H1 (cell line): ENCODE data around the gene PRKAG3. TPM values are rescaled to one million over a fixed set of nuclear protein-coding genes. Genes with fewer than 3 reads are reported as not detected.

Experiments used
- CTCF ChIA-PET: fragments of 300-600 bp; sonication (Branson Sonifier 250); formaldehyde crosslinking; loops from one replicate; lab custom pipeline; 2021; ENCODE audit not compliant: partially characterized antibody; lab: Charles Lee
- POLR2A ChIA-PET: fragments of 300-600 bp; sonication (Branson Sonifier 250); formaldehyde crosslinking; loops from one replicate; lab custom pipeline; 2021; ENCODE audit warnings: inconsistent platforms; ENCODE audit not compliant: partially characterized antibody; lab: Charles Lee
- DNase-seq, 2 experiments: peaks; one replicate each; pipeline versions ENCODE4 v3.0.0 to v3.0.0-alpha.2; 2010 to 2022; ENCODE audit warnings: low spot score in 2 of 2, low read depth in 1 of 2, mixed read lengths in 1 of 2
- FAIRE-seq: peaks from 2 replicates; lab custom pipeline; 2011; peaks lifted over from hg19 to GRCh38; lab: Jason Lieb, UNC
- H2AFZ ChIP-seq: 2 replicates; pipeline ENCODE4 v1.8.1; 2012; ENCODE audit warnings: low read length, inconsistent platforms
- H2AK5ac ChIP-seq: 2 replicates; pipeline ENCODE4 v1.6.1; 2013; ENCODE audit warnings: low read depth, low read length
- H2BK120ac ChIP-seq: replicated peaks from 2 replicates; pipeline ENCODE3; 2013; ENCODE audit warnings: low read depth, low read length, inconsistent platforms
- H2BK12ac ChIP-seq: 2 replicates; pipeline ENCODE4 v1.6.1; 2013; ENCODE audit warnings: low read depth, low read length
- H2BK15ac ChIP-seq: 2 replicates; pipeline ENCODE4 v1.6.1; 2013; ENCODE audit warnings: low read length
- H2BK20ac ChIP-seq: 2 replicates; pipeline ENCODE4 v1.6.1; 2013; ENCODE audit warnings: low read length
- H2BK5ac ChIP-seq: 2 replicates; pipeline ENCODE4 v1.6.1; 2013; ENCODE audit warnings: low read depth, low read length
- H3K14ac ChIP-seq: 2 replicates; pipeline ENCODE4 v1.6.1; 2013; ENCODE audit warnings: inconsistent platforms; ENCODE audit not compliant: insufficient read length
- H3K18ac ChIP-seq: 2 replicates; pipeline ENCODE4 v1.6.1; 2013; ENCODE audit warnings: low read length; ENCODE audit errors: extremely low read depth
- H3K23ac ChIP-seq: 2 replicates; pipeline ENCODE4 v1.6.1; 2013; ENCODE audit warnings: inconsistent platforms; ENCODE audit not compliant: insufficient read length
- H3K23me2 ChIP-seq: 2 replicates; pipeline ENCODE4 v1.6.1; 2013; ENCODE audit warnings: low read depth, low read length
- H3K27ac ChIP-seq: 2 replicates; pipeline ENCODE4 v1.6.1; 2011; ENCODE audit warnings: low read depth, low read length, inconsistent platforms
- H3K27me3 ChIP-seq, 4 experiments: replicated peaks in 1 of 4; 1 replicate in 1 of 4; 2 replicates in 3 of 4; pipeline versions ENCODE4 v1.6.1 to v1.8.1; 2011 to 2013; ENCODE audit warnings: low read length in 3 of 4, mild to moderate bottlenecking in 3 of 4, inconsistent platforms in 2 of 4, mixed read lengths in 2 of 4, moderate library complexity in 1 of 4; ENCODE audit not compliant: control insufficient read depth in 3 of 4, insufficient read depth in 3 of 4; ENCODE audit errors: extremely low read depth in 1 of 4
- H3K36me3 ChIP-seq, 4 experiments: 2 replicates each; pipeline versions ENCODE4 v1.6.1 to v1.8.1; 2011 to 2013; ENCODE audit warnings: mild to moderate bottlenecking in 4 of 4, low read length in 3 of 4, moderate library complexity in 2 of 4, control low read depth in 1 of 4, inconsistent platforms in 1 of 4; ENCODE audit not compliant: insufficient read depth in 4 of 4, control insufficient read depth in 2 of 4
- H3K4ac ChIP-seq: replicated peaks from 2 replicates; pipeline ENCODE3; 2013; ENCODE audit warnings: low read length, low read depth, mixed read lengths, inconsistent platforms; ENCODE audit not compliant: insufficient read length
- H3K4me1 ChIP-seq, 4 experiments: replicated peaks in 1 of 4; 1 replicate in 1 of 4; 2 replicates in 3 of 4; pipeline versions ENCODE4 v1.6.1 to v1.8.1; 2011 to 2013; ENCODE audit warnings: low read length in 3 of 4, inconsistent platforms in 2 of 4, mixed read lengths in 1 of 4; ENCODE audit not compliant: insufficient read depth in 4 of 4, control insufficient read depth in 3 of 4
- H3K4me2 ChIP-seq, 2 experiments: 2 replicates each; pipeline versions ENCODE4 v1.6.1 to v1.8.1; 2011 to 2013; ENCODE audit warnings: low read depth in 2 of 2, low read length in 2 of 2, control low read depth in 1 of 2, inconsistent platforms in 1 of 2, mild to moderate bottlenecking in 1 of 2; ENCODE audit not compliant: insufficient read depth in 1 of 2
- H3K4me3 ChIP-seq, 4 experiments: fragments of 200-600, 300-600 bp in 1 of 4; sonication (generic), shearing (Covaris generic), sonication (Bioruptor Twin) in 1 of 4; 2 replicates each; pipeline versions ENCODE4 v1.5.1 to v1.8.1; 2011 to 2016; ENCODE audit warnings: low read length in 4 of 4, low read depth in 3 of 4, control low read depth in 2 of 4, inconsistent platforms in 2 of 4, mild to moderate bottlenecking in 2 of 4, mixed read lengths in 1 of 4, moderate library complexity in 1 of 4; ENCODE audit not compliant: insufficient read depth in 2 of 4; ENCODE audit errors: extremely low read depth in 1 of 4
- H3K56ac ChIP-seq: replicated peaks from 2 replicates; pipeline ENCODE3; 2013; ENCODE audit warnings: low read depth, mild to moderate bottlenecking, mixed read lengths, low read length, inconsistent platforms; ENCODE audit not compliant: insufficient read length
- H3K79me1 ChIP-seq: 2 replicates; pipeline ENCODE4 v1.6.1; 2013; ENCODE audit warnings: low read depth, low read length, control low read depth
- H3K79me2 ChIP-seq, 2 experiments: 2 replicates each; pipeline versions ENCODE4 v1.6.1 to v1.8.1; 2012 to 2013; ENCODE audit warnings: low read length in 2 of 2, mild to moderate bottlenecking in 2 of 2, inconsistent platforms in 1 of 2; ENCODE audit not compliant: insufficient read depth in 2 of 2, control insufficient read depth in 1 of 2
- H3K9ac ChIP-seq, 4 experiments: replicated peaks in 1 of 4; 1 replicate in 1 of 4; 2 replicates in 3 of 4; pipeline versions ENCODE4 v1.6.1 to v1.8.1; 2011 to 2013; ENCODE audit warnings: low read depth in 3 of 4, low read length in 3 of 4, control low read depth in 2 of 4, mild to moderate bottlenecking in 2 of 4, moderate library complexity in 2 of 4, inconsistent platforms in 1 of 4; ENCODE audit errors: extremely low read depth in 1 of 4
- H3K9me3 ChIP-seq, 2 experiments: 2 replicates each; pipeline versions ENCODE4 v1.6.1 to v1.8.1; 2012 to 2013; ENCODE audit warnings: mild to moderate bottlenecking in 2 of 2, moderate library complexity in 2 of 2, control low read depth in 1 of 2, inconsistent platforms in 1 of 2, low read depth in 1 of 2, low read length in 1 of 2, mixed read lengths in 1 of 2; ENCODE audit not compliant: insufficient read depth in 2 of 2
- H4K20me1 ChIP-seq, 2 experiments: replicated peaks in 1 of 2; 2 replicates each; pipeline versions ENCODE3 to v1.8.1; 2011 to 2013; ENCODE audit warnings: inconsistent platforms in 2 of 2, low read length in 2 of 2, mild to moderate bottlenecking in 1 of 2; ENCODE audit not compliant: insufficient read depth in 2 of 2, control insufficient read depth in 1 of 2
- H4K5ac ChIP-seq: 2 replicates; pipeline ENCODE4 v1.6.1; 2013; ENCODE audit warnings: low read length, low read depth, mixed read lengths, inconsistent platforms; ENCODE audit not compliant: insufficient read length
- H4K8ac ChIP-seq: 2 replicates; pipeline ENCODE4 v1.8.0; 2013; ENCODE audit warnings: mild to moderate bottlenecking, moderate library complexity, low read length, inconsistent platforms; ENCODE audit not compliant: insufficient read depth; ENCODE audit errors: extremely low read depth
- H4K91ac ChIP-seq: replicated peaks from 2 replicates; pipeline ENCODE3; 2013; ENCODE audit warnings: low read length, mixed read lengths, inconsistent platforms; ENCODE audit not compliant: insufficient read length
- SIX5 ChIP-seq: IDR thresholded peaks from 2 replicates; pipeline ENCODE4 v1.6.1; 2011; ENCODE audit warnings: mild to moderate bottlenecking, low read depth, low read length
- SRF ChIP-seq: IDR thresholded peaks from 2 replicates; pipeline ENCODE4 v1.6.1; 2011; ENCODE audit warnings: mild to moderate bottlenecking, low read depth, low read length, moderate library complexity
- WGBS, 2 experiments: shearing (Covaris generic) in 1 of 2; methylation state at CpG; one replicate each; pipeline versions ENCODE4 v1.1.6 to v1.1.7; 2013 to 2015; ENCODE audit warnings: low lambda C conversion rate in 2 of 2, mixed read lengths in 2 of 2, inconsistent platforms in 1 of 2, low coverage in 1 of 2, missing lambda C conversion rate in 1 of 2; ENCODE audit not compliant: insufficient replicate concordance in 2 of 2, insufficient coverage in 1 of 2, insufficient read length in 1 of 2; ENCODE audit errors: extremely low coverage in 1 of 2, missing lambda C conversion rate in 1 of 2; 5-methylcytosine and 5-hydroxymethylcytosine counted together
- polyA plus RNA-seq, 7 experiments: library from polyadenylated mRNA; depleted of rRNA in 3 of 7; stranded (reverse) in 5 of 7; unstranded in 2 of 7; fragments of >200 nt in 5 of 7; fragments of 200-250 nt in 2 of 7; gene quantifications; 1 replicate in 5 of 7; 2 replicates in 1 of 7; 4 replicates in 1 of 7; pipeline versions ENCODE4 v1.2.1 to v1.2.3, GENCODE V29; 2011 to 2013; ENCODE audit warnings: missing spikeins in 2 of 7, mixed read lengths in 2 of 7
- total RNA-seq: library from RNA; stranded (reverse); fragmentation: NEBNext Ultra II Directional; extraction: Animal tissue kit (Norgen Biotek cat#: 25700); gene quantifications from 2 replicates; pipeline ENCODE4 v1.2.1, GENCODE V29; 2021

The PRKAG3 gene
- total and polyA plus RNA-seq, 2 of the 8 experiments (the other 6 are each of a cell fraction or from before 2014, with no cell fraction given), result not detected

DNA sequence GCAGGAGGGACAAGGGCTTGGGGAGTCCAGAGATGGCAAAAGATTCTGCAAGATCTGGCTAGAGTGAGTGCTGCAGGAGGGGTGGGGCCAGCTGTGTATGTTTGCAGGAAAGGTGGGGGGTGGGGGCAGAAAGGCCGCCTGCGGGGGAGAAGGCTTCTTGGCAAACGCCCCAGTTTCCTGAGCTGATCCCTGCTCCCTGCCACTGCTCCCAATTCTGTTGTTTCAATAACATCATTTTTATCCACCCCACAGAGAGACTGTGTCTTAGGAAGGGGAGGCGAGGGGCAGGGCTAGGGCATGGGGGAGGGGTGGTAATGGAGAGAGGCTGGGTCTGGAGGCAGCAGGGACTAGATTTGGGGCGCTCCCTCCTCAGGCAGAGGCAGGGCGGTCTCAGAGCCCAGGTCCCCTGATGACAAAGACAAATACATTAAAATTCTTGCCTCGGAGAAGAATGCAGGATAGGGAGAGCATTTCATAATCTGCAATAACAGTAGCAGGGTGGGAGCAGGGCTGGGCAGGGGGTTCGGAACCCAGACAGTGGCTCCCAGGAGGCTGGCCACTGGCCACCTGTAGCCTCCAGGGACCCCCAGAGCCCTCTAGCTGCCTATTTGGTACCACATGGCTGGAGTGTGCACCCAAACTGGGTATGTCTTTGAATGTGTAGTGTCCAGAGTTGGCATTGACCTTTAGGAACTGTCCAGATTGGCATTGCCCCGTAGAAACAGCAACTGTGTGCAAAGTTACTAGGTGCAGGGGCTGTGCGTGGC lies 26.0 kb upstream of the PRKAG3 start:
- TF ChIP-seq SIX5 (no peak), SRF (no peak)
- H3K27ac ChIP-seq, result no peak overlapping the region
- no peak overlapping the region for H2AFZ ChIP-seq
- H3K79me2 ChIP-seq, result no peaks in the 10 kb centered on the region
- no peak overlapping the region for H3K4ac ChIP-seq
- ChIA-PET POLR2A (interaction anchor here (1.3 kb wide), 1 partner anchor 38 kb away, joined by 3 read pairs; no protein-coding TSS in a partner anchor), CTCF (interaction anchor here (0.9 to 3.0 kb wide), 11 partner anchors 15 to 145 kb away, joined by 3 to 35 read pairs (median 6); partner anchors contain the start of gene WNT10A)
- no peak overlapping the region for H4K8ac ChIP-seq
- no peak overlapping the region for H2BK20ac ChIP-seq
- H3K79me1 ChIP-seq, result no peaks in the 10 kb centered on the region
- H4K91ac ChIP-seq, result no peak overlapping the region
- H3K23ac ChIP-seq, result no peak overlapping the region
- H3K4me2 ChIP-seq, result peak overlapping the region in 1 of 2 experiments; percentile 72; a peak in 1 of 4 replicates
- H3K9ac ChIP-seq, result no peak overlapping the region
- no peak for DNase-seq
- H4K20me1 ChIP-seq, result peaks cover 11 to 17% of the 10 kb centered on the region in 2 experiments
- H3K4me1 ChIP-seq, result peaks cover 16 to 52% (median 29%) of the 10 kb centered on the region in 4 experiments
- H2BK120ac ChIP-seq, result no peak overlapping the region
- no peak for FAIRE-seq
- H4K5ac ChIP-seq, result no peak overlapping the region
- H2BK15ac ChIP-seq, result no peak overlapping the region
- WGBS, 2 experiments, result 24% methylated on average over 6 of the region's 10 CpGs; no CpG with 5 or more reads in 1 of the 2 experiments
- no peak overlapping the region; a peak in 1 of 8 replicates for H3K4me3 ChIP-seq
- H3K14ac ChIP-seq, result no peak overlapping the region
- no peaks in the 10 kb centered on the region for H3K9me3 ChIP-seq
- H3K27me3 ChIP-seq, result peaks cover 84 to 99% (median 95%) of the 10 kb centered on the region in 4 experiments
- H3K23me2 ChIP-seq, result peaks cover 5% of the 10 kb centered on the region; the same call in 1 of the 2 replicates
- H3K18ac ChIP-seq, result no peak overlapping the region
- no peak overlapping the region for H3K56ac ChIP-seq
- peak overlapping the region; percentile 68; the same call in 1 of the 2 replicates for H2BK12ac ChIP-seq
- no peak overlapping the region for H2BK5ac ChIP-seq
- peak overlapping the region; percentile 90; the same call in 1 of the 2 replicates for H2AK5ac ChIP-seq
- peaks cover 0 to 2% (median 0%) of the 10 kb centered on the region in 4 experiments; a peak in 1 of 8 replicates for H3K36me3 ChIP-seq
